Activated CD4-positive, alpha-beta T cell treated with anti-CD3 and anti-CD28 coated beads for 24 hours (primary cell): ENCODE data around the gene ATAD2B.
"Not testable (repeated sequence)": the region's sequence is repeated elsewhere in the genome, so short reads cannot be mapped to it uniquely, and the experiment has no call there.

ENCODE experiments used
- DNase-seq, 2 donors: peaks; one replicate each; pipeline ENCODE4 v3.0.0-alpha.2; 2020; ENCODE audit warnings: low read depth in 2 of 2

ATAD2B gene

DNA sequence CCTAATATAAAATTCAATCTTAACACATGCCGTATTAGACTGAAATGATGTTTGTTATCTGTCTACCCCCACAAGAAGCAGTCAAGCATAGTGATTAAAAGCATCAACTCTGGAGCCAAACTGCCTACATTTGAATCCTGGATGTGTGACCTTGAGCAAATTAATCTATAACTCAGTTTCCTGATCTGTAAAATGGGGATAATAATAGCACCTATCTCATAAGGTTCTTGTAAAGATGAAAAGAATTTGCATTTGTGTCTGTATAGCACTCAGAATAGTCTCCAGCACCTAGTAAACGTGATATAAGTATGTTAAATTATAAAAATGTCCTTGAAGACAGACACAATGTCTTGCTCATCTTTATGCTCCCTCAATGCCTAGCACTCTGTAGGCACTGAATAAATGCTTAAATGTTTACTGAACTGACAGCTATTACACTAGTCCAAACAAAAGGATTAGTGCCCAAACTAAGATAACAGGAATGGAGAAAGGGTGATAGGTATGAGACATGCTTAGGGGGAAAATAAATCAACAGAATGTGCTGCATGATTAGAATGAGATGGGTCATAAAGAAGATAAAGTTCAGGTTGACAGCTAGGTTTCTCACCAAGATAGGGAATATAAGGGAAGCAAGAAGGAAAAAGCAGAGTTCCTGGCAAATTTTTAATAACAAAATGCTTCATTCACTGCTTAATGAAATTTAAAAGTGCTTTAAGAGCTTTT is 180.6 kb downstream of the ATAD2B start:
- DNase-seq: no peak

DNA sequence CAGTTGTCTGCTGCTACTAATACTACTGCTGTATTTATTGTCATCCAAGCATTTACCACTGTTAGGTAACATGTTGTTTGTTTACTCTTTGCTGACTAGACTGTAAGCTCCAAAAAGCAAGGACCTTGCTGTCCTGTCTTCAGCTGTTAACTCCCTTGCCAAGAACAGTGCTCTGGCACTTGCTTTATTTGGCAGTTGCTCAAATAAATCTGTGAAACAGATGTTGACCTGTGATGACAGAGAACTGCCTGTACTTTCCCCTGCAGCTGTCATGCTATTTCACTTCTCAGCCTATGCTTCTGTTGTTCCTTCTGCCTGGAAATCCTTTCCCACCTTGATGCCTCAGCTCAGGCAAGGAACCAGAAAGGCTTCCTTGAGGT is 181.2 kb downstream of the ATAD2B start:
- DNase-seq: no peak

DNA sequence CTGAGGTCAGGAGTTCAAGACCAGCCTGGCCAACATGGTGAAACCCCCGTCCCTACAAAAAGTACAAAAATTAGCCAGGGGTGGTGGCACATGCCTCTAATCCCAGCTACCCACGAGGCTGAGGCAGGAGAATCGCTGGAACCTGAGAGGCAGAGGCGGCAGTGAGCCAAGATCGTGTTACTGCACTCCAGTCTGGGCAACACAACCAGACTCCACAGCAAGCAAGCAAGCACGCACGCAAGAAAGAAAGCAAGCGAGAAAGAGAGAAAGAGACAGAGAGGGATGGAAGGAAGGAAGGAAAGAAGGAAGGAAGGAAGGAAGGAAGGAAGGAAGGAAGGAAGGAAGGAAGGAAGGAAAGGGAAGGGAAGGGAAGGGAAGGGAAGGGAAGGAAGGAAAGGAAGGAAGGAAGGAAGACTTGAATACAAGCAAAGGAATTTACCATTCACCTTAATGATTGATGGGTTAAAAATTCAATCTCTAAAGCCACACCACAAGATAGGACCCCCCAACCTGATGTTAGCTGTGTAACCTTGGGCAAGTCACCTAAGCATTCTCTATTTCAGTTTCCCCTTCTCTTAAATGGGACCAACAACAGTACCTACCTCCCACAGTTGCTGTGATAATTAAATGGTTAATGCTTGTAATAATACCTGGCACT is 181.7 kb downstream of the ATAD2B start:
- DNase-seq: no peak

DNA sequence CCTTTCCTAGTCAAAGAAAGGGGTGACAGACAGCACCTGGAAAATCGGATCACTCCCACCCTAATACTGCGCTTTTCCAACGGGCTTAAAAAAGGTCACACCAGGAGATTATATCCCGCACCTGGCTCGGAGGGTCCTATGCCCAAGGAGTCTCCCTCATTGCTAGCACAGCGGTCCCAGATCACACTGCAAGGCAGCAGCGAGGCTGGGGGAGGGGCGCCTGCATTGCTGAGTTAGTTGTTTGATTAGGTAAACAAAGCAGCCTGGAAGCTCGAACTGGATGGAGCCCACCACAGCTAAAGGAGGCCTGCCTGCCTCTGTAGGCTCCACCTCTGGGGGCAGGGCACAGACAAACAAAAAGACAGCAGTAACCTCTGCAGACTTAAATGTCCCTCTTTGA is 190.1 kb downstream of the ATAD2B start:
- DNase-seq: not testable (repeated sequence)

DNA sequence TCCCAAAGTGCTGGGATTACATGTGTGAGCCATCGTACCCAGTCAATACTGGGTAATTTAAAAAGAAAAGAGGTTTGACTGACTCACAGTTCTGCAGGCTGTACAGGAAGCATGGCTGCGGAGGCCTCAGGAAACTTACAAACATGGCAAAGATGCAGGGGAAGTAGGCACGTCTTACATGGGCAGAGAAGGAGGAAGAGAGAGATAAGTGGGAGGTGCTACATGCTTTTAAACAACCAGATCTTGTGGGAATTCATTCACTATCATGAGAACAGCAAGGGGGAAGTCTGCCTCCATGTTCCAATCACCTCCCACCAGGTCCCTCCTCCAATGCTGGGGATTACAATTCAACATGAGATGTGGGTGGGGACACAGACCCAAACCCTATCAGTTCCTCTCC is 192.5 kb downstream of the ATAD2B start:
- DNase-seq: no peak

DNA sequence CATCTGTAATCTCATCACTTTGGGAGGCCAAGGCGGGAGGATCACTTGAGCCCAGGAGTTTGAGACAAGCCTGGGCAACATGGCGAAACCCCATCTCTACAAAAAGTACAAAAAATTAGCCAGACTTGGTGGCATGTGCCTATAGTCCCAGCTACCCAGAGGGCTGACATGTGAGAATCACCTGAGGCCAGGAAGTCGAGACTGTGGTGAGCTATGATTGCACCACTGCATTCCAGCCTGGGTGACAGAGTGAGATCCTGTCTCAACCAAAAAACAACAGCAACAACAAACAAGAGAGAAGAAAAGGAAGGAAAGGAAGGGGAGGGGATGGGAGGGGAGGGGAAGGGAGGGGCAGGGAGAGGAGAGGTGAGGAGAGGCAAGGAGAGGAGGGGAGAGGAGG is 203.9 kb downstream of the ATAD2B start:
- not testable (repeated sequence) for DNase-seq

DNA sequence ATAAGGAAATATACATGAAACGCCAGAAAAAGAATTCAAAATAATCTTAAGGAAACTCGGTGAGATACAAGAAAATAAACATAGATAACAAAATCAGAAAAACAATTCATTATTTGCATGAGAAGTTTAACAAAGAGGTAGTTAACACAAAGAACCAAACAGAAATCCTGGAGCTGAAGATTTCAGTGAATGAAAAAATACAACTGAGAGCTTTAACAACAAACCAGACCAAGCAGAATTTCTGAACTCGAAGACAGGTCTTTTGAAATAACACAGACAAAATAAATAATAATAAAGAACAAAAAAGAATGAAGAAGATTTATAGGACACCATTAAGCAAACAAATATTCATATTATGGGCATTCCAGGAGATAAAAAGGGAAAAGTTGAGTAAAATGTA is 204.7 kb downstream of the ATAD2B start:
- no peak for DNase-seq

DNA sequence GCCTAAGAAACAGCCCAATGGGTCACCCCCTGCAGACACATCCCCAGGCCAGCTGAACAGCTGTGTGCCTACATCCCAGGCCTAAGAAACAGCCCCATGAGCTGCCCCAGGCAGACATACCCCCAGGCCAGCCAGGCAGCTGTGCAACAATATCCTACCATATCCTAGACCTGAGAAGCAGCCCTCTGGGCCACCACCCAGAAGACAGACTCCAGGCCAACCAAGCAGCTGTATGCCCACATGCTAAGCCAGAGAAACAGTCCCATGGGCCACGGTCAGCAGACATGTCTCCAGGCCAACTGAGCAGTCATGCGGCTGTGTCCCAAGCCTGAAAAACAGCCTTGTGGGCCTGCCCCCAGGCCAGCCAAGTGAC is 205.5 kb downstream of the ATAD2B start:
- no peak for DNase-seq

DNA sequence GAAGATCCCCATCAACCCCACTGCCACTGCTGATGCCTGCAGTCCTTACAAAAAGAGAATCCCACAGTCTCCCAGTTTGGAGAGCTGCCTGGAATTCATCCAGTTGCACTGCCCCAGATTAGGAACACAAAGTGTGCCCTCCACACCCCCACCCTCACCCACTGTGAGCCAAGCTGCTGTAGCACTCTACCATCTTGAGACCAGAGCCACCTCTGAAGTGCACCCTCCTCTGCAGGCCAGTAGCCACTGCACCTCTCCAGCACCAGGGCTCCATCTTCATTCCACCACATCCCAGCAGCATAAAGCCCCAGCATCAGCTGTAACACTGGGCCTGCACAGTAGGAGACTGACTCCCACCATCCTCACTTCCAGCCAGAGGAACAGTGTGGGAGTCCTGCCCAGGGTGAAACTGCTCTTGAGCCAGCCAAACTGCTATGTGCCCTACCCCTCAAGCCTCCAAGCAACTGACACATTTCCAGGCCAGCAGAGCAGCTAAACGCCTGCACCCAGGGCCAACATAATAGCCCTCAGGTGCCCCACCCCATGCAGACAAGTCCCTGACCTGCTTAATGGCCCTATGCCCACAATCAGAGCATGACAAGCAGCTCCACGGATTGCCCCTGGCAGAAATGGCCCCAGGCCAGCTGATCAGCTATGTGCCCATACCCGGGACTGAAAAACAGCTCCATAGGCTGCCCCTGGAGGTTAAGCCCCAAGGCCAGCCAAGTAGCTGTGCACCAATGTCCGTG is 206.0 kb downstream of the ATAD2B start:
- no peak for DNase-seq

DNA sequence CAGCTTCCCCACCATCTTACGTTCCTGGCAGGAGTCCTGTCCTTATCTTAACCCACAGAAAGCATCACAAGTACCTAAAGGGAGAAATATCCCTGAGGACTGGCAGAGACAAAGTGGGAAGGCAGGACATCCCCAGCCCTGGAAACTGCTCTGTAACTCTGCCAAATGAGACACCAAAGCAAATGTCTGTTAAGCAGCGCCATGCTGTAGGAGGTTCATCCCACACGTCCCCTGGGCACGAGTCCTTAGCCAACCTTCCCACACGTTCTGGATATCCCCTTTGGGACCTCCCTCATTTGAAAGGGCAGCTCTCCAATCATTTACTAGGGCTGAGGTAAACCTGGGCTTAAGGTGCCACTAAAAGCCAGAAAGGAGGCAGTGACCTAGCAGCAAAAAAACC is 207.2 kb downstream of the ATAD2B start:
- no peak for DNase-seq

DNA sequence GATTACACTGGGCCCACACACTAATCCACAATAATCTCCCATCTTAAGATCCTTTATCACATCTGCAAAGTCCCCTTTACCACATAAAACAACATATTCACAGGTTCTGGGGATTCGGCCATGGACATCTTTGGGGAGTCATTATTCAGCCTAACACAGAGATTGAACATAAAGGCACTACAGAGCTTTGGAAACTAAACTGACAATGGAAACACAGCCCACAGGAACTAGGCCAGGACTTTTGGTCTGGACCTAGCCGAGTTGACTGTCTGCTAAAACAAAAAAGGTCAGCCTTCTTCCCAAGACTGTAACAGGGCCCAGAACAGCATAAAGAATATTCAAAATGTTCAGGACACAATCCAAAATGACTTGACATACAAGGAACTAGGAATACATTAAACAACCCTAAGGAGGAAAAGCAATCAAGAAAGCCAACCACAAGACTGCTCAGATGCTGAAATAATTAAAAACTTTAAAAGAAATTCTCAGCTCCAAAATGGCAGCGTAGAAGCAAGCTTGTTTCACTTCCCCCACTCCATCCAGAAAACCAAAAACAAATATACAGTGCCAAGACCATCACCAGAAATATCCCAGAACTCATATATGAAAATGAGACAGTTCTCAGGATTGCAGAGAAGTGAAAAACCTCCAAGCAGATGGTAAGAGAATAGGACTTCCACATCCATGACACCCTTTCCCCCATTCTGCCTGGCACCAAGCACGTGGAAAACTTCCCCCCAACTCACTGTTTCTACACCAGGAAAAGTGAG is 207.8 kb downstream of the ATAD2B start:
- no peak for DNase-seq

DNA sequence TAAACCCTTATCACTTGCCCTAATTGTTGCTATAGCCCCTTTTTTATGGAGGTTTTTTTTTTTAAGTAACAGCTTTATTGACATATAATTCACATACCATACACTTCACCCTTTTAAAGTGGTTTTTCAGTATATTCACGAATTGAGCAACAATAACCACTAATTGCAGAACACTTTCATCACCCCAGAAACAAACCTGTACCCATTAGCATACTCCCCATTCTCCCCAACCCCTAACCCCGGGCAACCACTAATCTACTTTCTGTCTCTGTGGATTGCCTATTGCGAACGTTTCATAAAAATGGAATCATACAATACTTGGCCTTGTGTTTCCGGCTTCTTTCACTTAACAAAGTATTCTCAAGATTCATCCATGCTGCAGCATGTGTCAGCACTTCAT is 213.6 kb downstream of the ATAD2B start:
- DNase-seq: no peak

DNA sequence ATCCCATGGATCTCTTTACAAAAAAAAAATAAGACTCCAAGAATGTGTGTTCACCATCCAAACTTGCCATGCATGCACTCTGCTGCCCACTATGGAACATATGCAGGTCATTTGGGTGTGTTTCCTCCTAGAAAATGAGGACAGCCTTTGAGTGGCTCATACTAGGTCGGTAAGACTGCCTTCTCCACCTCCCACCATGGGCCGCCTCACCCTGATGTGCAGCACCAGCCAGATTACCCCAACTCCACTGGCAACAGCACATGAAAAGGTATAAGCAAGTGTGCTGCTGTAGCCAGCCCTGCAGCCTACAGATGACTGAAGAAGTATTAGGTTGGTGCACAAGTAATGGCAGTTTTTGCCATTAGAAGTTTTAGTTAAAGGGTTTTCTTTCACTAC is 214.2 kb downstream of the ATAD2B start:
- no peak for DNase-seq

DNA sequence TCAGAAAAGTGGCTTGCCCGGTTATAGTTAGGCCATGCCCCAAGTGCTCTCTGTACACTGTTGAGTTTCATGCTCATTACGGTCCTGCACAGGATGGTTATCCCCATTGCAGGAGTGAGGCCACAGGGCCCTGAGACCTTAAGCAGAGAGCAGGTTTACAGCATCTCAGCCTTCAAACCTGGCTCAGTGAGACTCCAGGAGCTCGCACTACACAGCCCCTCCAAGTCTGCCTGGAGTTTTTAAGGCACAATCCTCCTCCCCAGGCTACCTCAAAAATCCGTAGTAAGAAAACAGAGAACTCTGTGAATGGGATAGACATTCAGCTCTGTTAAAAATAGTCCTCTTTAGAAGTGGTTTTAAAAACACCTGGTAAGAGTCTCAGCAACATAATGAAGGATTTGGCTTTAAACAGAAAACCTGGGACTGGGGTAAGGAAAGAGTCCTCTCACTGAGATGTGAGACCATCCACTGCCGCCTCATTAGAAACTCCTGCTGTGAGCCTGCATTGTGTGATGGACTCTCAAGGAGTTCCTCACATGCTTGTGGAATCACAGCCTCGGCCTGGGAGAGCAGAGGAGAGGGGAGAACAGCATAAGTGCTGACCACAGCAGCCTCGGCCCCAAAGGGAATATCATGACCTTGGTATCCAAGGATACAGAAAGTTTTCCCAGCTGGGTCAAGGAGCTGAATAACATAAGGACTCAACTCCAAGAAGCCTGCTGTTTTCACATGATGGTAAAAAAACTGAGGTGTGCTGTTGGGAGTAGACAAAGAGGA is 214.8 kb downstream of the ATAD2B start:
- no peak for DNase-seq

DNA sequence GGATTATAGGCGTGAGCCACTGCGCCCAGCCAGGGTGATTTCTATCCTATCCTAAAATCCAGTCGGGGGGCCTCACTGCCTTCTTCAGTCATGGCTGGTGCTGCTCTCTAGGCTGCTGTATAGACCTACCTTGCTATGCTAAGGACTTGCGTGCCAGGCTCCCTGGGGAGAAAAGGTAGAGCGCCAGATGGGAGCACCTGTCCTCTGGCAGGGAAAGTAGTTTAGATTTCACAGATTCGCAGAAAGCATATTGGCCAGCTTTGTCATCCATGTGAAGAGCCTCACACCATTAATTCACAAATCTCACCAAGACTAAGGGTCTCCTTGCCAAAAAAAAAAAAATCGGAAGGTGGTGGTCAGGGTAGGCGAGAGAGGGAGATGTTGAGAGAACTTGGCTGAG is 217.6 kb downstream of the ATAD2B start:
- DNase-seq: no peak

DNA sequence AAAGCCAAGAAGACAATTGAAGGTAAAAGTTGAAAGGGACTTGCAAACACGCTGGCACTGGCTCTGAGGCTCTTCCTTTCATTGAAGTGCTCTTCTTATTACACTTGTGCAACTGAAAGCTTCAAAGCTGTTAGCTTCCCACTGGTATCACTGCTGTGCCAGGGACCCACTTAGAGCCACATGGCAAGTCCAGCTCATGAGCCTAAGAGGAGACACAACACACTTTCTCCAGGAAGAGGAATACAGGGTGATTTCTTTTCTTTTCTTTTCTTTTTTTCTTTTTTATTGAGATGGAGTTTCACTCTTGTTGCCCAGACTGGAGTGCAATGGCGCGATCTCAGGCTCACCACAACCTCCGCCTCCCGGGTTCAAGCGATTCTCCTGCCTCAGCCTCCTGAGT is 218.2 kb downstream of the ATAD2B start:
- DNase-seq: no peak

DNA sequence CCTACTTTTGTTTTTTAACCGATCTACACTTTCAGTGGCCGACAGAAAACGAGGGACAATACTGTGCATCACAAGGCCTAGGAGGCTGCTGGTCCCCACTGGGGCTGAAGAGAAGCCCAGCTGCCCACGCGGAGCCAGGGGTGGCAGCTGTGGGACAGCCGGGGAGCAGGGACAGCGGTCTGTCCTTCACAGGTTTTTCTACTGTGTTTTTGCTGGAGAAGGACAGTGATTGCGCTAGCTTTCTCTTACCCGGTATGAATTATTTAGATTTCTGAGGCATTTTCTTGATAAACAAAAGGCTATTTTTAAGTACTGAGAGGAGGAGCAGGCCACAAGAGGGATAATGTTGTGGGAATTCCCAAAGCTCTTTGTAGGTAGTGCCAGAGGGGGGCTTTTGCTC is 219.8 kb downstream of the ATAD2B start:
- DNase-seq: no peak

DNA sequence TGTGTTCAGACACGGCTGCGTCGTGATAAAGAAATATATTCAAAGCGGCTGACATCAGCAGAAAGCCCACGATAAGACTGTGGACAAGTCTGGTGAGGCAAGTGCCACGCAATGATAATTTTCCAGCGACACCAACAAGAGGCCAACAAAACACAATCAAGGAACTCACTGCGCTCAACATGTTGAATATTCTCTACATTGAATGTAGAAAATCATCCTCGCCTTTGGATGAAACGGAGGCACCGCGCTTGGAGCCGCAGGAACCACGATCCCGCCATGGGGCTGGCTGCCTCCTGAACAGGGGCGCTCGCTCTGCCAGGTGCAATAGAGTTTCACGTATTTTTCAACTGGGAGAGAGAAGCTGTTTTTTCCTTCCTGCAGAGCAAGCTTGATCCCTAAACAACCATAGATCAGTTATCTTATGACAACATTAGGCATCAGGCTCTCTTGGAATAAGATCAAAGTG is 220.3 kb downstream of the ATAD2B start:
- no peak for DNase-seq

DNA sequence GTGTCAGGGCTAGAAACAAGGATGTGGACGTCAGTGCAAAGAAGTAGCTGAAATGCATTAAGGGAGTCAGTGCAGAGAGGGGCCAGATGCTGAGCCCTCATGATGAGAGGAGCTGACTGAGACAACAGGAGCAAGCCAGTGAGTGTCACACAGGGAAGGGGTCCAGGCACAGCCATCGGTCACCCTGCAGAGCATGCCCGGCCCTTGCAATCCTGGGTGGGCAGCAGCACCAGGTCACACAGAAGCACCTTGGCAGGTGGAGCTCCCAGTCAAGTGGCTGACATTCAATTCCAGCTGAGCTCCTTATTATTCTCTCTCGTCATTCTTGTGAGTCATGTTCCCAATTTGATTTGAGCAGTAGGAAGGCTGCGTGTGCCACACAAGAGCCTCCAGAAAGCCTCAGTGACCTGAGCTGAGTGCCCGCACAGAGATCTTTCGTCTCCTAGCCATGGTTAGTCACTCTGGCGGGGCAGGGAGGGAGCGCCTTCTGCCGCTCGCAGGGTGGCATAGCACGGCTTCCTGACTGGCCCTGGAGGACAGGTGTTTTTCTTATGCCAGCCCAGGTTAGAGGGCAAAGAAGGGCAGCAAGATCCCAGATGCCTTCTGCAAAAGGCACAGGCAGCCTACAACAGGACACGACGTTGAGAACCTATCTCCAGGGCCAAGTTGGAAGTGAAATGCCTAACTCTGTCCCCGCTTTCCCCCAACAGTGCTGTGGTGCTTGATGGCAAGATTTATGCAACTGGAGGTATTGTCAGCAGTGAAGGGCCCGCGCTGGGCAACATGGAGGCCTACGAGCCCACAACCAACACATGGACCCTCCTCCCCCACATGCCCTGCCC is 220.9 kb downstream of the ATAD2B start:
- no peak for DNase-seq

DNA sequence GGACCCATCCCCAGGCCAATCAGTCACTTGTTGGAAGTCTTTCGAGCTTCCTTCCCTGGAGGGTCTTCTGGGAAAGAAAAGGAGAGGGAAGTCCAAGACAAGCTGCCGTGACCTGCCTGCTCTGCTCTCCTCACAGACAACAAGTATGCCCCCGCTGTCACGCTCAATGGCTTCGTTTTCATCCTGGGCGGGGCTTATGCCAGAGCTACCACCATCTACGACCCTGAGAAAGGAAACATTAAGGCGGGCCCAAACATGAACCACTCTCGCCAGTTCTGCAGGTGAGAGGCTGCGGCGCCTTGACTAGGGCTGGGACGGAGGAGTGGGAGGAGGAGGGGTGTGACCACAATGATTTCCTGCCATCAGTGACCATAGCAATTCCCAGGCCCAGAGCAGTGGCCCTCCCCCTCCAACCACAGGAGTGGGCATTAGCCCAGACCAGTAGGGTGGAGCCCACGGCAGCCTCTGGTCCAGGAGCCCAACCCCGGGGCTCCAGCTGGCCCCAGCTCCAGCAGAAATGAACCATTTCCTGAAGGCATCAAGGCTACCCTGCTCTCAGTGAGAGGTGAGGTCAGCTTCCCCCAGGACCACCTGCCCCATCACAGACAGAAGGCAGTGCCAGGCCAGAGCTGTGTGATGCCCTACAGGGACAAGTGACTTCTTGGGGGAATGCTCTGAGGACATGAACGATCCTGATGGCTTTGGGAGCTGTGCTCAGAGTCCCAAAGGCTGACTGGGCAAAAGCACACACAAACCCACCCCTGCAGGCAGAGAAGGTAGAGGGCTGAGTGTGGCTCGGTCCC is 223.1 kb downstream of the ATAD2B start:
- no peak for DNase-seq
